DOHH2 (cell line): ENCODE results near the gene SCD.

Source experiments
- EZH2phosphoT487 ChIP-seq: fragments of 200-600 bp; sonication (generic); IDR thresholded peaks from 2 replicates; pipeline ENCODE4 v1.6.1; 2017; ENCODE audit warnings: borderline replicate concordance, mild to moderate bottlenecking, antibody characterized with exemption, low read length, moderate library complexity, mixed read lengths
- TF ChIP-seq, protein P1 (sequence below): fragments of 200-600 bp; sonication (generic); IDR thresholded peaks from one replicate; pipeline ENCODE4 v1.5.1; 2014; ENCODE audit warnings: antibody characterized with exemption, mild to moderate bottlenecking, low read depth, low read length; ENCODE audit not compliant: poor library complexity, severe bottlenecking

- TF ChIP-seq, protein P1, sequence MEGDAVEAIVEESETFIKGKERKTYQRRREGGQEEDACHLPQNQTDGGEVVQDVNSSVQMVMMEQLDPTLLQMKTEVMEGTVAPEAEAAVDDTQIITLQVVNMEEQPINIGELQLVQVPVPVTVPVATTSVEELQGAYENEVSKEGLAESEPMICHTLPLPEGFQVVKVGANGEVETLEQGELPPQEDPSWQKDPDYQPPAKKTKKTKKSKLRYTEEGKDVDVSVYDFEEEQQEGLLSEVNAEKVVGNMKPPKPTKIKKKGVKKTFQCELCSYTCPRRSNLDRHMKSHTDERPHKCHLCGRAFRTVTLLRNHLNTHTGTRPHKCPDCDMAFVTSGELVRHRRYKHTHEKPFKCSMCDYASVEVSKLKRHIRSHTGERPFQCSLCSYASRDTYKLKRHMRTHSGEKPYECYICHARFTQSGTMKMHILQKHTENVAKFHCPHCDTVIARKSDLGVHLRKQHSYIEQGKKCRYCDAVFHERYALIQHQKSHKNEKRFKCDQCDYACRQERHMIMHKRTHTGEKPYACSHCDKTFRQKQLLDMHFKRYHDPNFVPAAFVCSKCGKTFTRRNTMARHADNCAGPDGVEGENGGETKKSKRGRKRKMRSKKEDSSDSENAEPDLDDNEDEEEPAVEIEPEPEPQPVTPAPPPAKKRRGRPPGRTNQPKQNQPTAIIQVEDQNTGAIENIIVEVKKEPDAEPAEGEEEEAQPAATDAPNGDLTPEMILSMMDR = no peak
- no peak for TF ChIP-seq EZH2phosphoT487
Measured at GRCh38 chr10:100330079-100330478, 17.0 kb upstream of the SCD start, which contains the start of gene PKD2L1.
